Duodenal mucosa (tissue), 2 donors: ENCODE measurements around the gene LRCH1.
A peak's percentile ranks its signal among the peaks of the same experiment; 100 is the strongest.

ENCODE experiments used
- H3K27ac ChIP-seq: one replicate; pipeline ENCODE4 v1.7.0; 2013; ENCODE audit warnings: low read depth, low read length
- H3K27me3 ChIP-seq, 2 donors: one replicate each; pipeline ENCODE4 v1.7.0; 2013; ENCODE audit warnings: low read length in 2 of 2, control low read depth in 1 of 2; ENCODE audit not compliant: insufficient read depth in 2 of 2, control insufficient read depth in 1 of 2
- H3K36me3 ChIP-seq, 2 donors: one replicate each; pipeline ENCODE4 v1.7.0; 2013; ENCODE audit warnings: low read length in 2 of 2, control low read depth in 1 of 2; ENCODE audit not compliant: insufficient read depth in 2 of 2, control insufficient read depth in 1 of 2
- H3K4me1 ChIP-seq, 2 donors: one replicate each; pipeline ENCODE4 v1.7.0; 2013; ENCODE audit warnings: low read length in 2 of 2, control low read depth in 1 of 2; ENCODE audit not compliant: insufficient read depth in 2 of 2, control insufficient read depth in 1 of 2
- H3K4me3 ChIP-seq, 2 donors: one replicate each; pipeline ENCODE4 v1.7.0; 2013; ENCODE audit warnings: low read length in 2 of 2, low read depth in 1 of 2
- H3K9ac ChIP-seq, 2 donors: one replicate each; pipeline ENCODE4 v1.7.0; 2013; ENCODE audit warnings: low read length in 2 of 2, low read depth in 1 of 2
- H3K9me3 ChIP-seq, 2 donors: one replicate each; pipeline ENCODE4 v1.7.0; 2013; ENCODE audit warnings: low read length in 2 of 2, control low read depth in 1 of 2; ENCODE audit not compliant: control insufficient read depth in 1 of 2

LRCH1 gene

GRCh38 chr13:46598820-46599180, 45.8 kb downstream of the LRCH1 start:
- Histone ChIP-seq H3K27me3 (no peaks in the 10 kb centered on the region), H3K36me3 (no peaks in the 10 kb centered on the region), H3K9me3 (no peaks in the 10 kb centered on the region), H3K9ac (no peak overlapping the region), H3K27ac (no peak overlapping the region), H3K4me1 (peaks cover 38 to 67% of the 10 kb centered on the region in 2 donors), H3K4me3 (no peak overlapping the region)

GRCh38 chr13:46600943-46601311, 48.0 kb downstream of the LRCH1 start:
- H3K27ac ChIP-seq: no peak overlapping the region
- no peaks in the 10 kb centered on the region for H3K9me3 ChIP-seq
- no peaks in the 10 kb centered on the region for H3K36me3 ChIP-seq
- peaks cover 44 to 68% of the 10 kb centered on the region in 2 donors for H3K4me1 ChIP-seq
- H3K27me3 ChIP-seq: no peaks in the 10 kb centered on the region
- no peak overlapping the region for H3K4me3 ChIP-seq
- no peak overlapping the region for H3K9ac ChIP-seq

GRCh38 chr13:46602531-46602930, 49.6 kb downstream of the LRCH1 start:
- Histone ChIP-seq H3K9ac (no peak overlapping the region), H3K4me1 (peaks cover 57 to 80% of the 10 kb centered on the region in 2 donors), H3K27ac (no peak overlapping the region), H3K9me3 (no peaks in the 10 kb centered on the region), H3K36me3 (no peaks in the 10 kb centered on the region), H3K4me3 (no peak overlapping the region), H3K27me3 (no peaks in the 10 kb centered on the region)

GRCh38 chr13:46603165-46603603, 50.2 kb downstream of the LRCH1 start:
- H3K4me1 ChIP-seq: peaks cover 61 to 84% of the 10 kb centered on the region in 2 donors
- H3K27ac ChIP-seq: no peak overlapping the region
- H3K9ac ChIP-seq: no peak overlapping the region
- H3K9me3 ChIP-seq: no peaks in the 10 kb centered on the region
- H3K36me3 ChIP-seq: no peaks in the 10 kb centered on the region
- no peaks in the 10 kb centered on the region for H3K27me3 ChIP-seq
- no peak overlapping the region for H3K4me3 ChIP-seq

GRCh38 chr13:46604226-46604990, 51.4 kb downstream of the LRCH1 start:
- no peak overlapping the region for H3K27ac ChIP-seq
- H3K4me3 ChIP-seq: no peak overlapping the region
- H3K27me3 ChIP-seq: no peaks in the 10 kb centered on the region
- H3K9me3 ChIP-seq: no peaks in the 10 kb centered on the region
- H3K36me3 ChIP-seq: no peaks in the 10 kb centered on the region
- H3K9ac ChIP-seq: no peak overlapping the region
- H3K4me1 ChIP-seq: peaks cover 63 to 88% of the 10 kb centered on the region in 2 donors

GRCh38 chr13:46605076-46605824, 52.3 kb downstream of the LRCH1 start:
- no peaks in the 10 kb centered on the region for H3K27me3 ChIP-seq
- H3K9ac ChIP-seq: no peak overlapping the region
- H3K4me1 ChIP-seq: peaks cover 63 to 89% of the 10 kb centered on the region in 2 donors
- H3K4me3 ChIP-seq: no peak overlapping the region
- peak overlapping the region; percentile 15 for H3K27ac ChIP-seq
- no peaks in the 10 kb centered on the region for H3K36me3 ChIP-seq
- H3K9me3 ChIP-seq: no peaks in the 10 kb centered on the region

- H3K27me3 ChIP-seq: no peaks in the 10 kb centered on the region
- no peaks in the 10 kb centered on the region for H3K9me3 ChIP-seq
- no peaks in the 10 kb centered on the region for H3K36me3 ChIP-seq
- no peak overlapping the region for H3K4me3 ChIP-seq
- H3K4me1 ChIP-seq: peaks cover 59 to 81% of the 10 kb centered on the region in 2 donors
- H3K27ac ChIP-seq: no peak overlapping the region
- no peak overlapping the region for H3K9ac ChIP-seq
Measured at GRCh38 chr13:46605825-46606554, 53.0 kb downstream of the LRCH1 start.

GRCh38 chr13:46606970-46607369, 54.0 kb downstream of the LRCH1 start:
- Histone ChIP-seq H3K4me1 (peaks cover 50 to 72% of the 10 kb centered on the region in 2 donors), H3K4me3 (no peak overlapping the region), H3K36me3 (no peaks in the 10 kb centered on the region), H3K27me3 (no peaks in the 10 kb centered on the region), H3K27ac (peak overlapping the region; percentile 13), H3K9me3 (no peaks in the 10 kb centered on the region), H3K9ac (no peak overlapping the region)

- H3K9me3 ChIP-seq: no peaks in the 10 kb centered on the region
- H3K27ac ChIP-seq: peak overlapping the region; percentile 53
- H3K9ac ChIP-seq: no peak overlapping the region
- H3K36me3 ChIP-seq: no peaks in the 10 kb centered on the region
- H3K27me3 ChIP-seq: no peaks in the 10 kb centered on the region
- peaks cover 40 to 65% of the 10 kb centered on the region in 2 donors for H3K4me1 ChIP-seq
- no peak overlapping the region for H3K4me3 ChIP-seq
Measured at GRCh38 chr13:46607768-46608564, 55.0 kb downstream of the LRCH1 start.
